HG03521 (cell line): Measurements from ENCODE around the gene SLC17A3.

Experiments used
- ATAC-seq: cut with Tn5 transposase; IDR thresholded peaks from one replicate; pipeline ENCODE4 v1.9.1; 2021; ENCODE audit warnings: mild to moderate bottlenecking, moderate library complexity; ENCODE audit not compliant: unreplicated experiment

Gene SLC17A3

GRCh38 chr6:25874118-25874517 is at the start of gene SLC17A3:
SLC17A3 (minus strand) TSS chr6:25874243; CDS start chr6:25868387, 5,856 bp downstream.
- no peak for ATAC-seq

- no peak for ATAC-seq
These were observed 48.3 kb upstream of the SLC17A3 start for GRCh38 chr6:25922301-25922700.

GRCh38 chr6:25921525-25922203 is 47.6 kb upstream of the SLC17A3 start:
- ATAC-seq = no peak

- no peak for ATAC-seq
These were observed 45.6 kb upstream of the SLC17A3 start for GRCh38 chr6:25919657-25920056.

GRCh38 chr6:25918083-25918683 is 44.1 kb upstream of the SLC17A3 start:
- ATAC-seq = no peak

- no peak for ATAC-seq
These were observed 42.9 kb upstream of the SLC17A3 start for GRCh38 chr6:25916789-25917490.

- no peak for ATAC-seq
These were observed 42.3 kb upstream of the SLC17A3 start for GRCh38 chr6:25916330-25916729.

- ATAC-seq = no peak
These were observed 39.7 kb upstream of the SLC17A3 start for GRCh38 chr6:25913741-25914140.

GRCh38 chr6:25911351-25911750 is 37.3 kb upstream of the SLC17A3 start:
- no peak for ATAC-seq

GRCh38 chr6:25907475-25908014 is 33.5 kb upstream of the SLC17A3 start:
- no peak for ATAC-seq

GRCh38 chr6:25903467-25904099 is 29.5 kb upstream of the SLC17A3 start:
- no peak for ATAC-seq

GRCh38 chr6:25902071-25902470 is 28.0 kb upstream of the SLC17A3 start:
- ATAC-seq = no peak

- ATAC-seq = no peak
These were observed 26.8 kb upstream of the SLC17A3 start for GRCh38 chr6:25900843-25901242.

GRCh38 chr6:25899580-25900408 is 25.8 kb upstream of the SLC17A3 start:
- no peak for ATAC-seq

- no peak for ATAC-seq
These were observed 25.1 kb upstream of the SLC17A3 start for GRCh38 chr6:25899123-25899522.

- no peak for ATAC-seq
These were observed 24.4 kb upstream of the SLC17A3 start for GRCh38 chr6:25898289-25898977.

- no peak for ATAC-seq
These were observed 22.2 kb upstream of the SLC17A3 start for GRCh38 chr6:25896252-25896651.

GRCh38 chr6:25895771-25896170 is 21.7 kb upstream of the SLC17A3 start:
- ATAC-seq = no peak

GRCh38 chr6:25893778-25894177 is 19.7 kb upstream of the SLC17A3 start:
- ATAC-seq = no peak

GRCh38 chr6:25892877-25893276 is 18.8 kb upstream of the SLC17A3 start:
- ATAC-seq = no peak
